VCaP (cell line): ENCODE data around the gene NEUROD4.

Experiments
- H3K27ac ChIP-seq: fragments of 450-650 bp; 2 replicates; pipeline ENCODE4 v1.5.1; 2017
- CTCF ChIP-seq: fragments of 450-650 bp; conservative IDR thresholded peaks from 2 replicates; pipeline ENCODE4 v1.5.1; 2017; ENCODE audit warnings: mild to moderate bottlenecking, moderate library complexity

NEUROD4 gene

GRCh38 chr12:55061024-55061423 lies 41.2 kb downstream of the NEUROD4 start:
- no peak overlapping the region for H3K27ac ChIP-seq

GRCh38 chr12:55063291-55063690 lies 43.5 kb downstream of the NEUROD4 start:
- no peak for TF ChIP-seq CTCF
- H3K27ac ChIP-seq = no peak overlapping the region

More at GRCh38 chr12:55061024-55061423, 41.2 kb downstream of the NEUROD4 start:
- no peak for TF ChIP-seq CTCF

GRCh38 chr12:55065535-55065934 lies 45.8 kb downstream of the NEUROD4 start:
- no peak for TF ChIP-seq CTCF
- no peak overlapping the region for H3K27ac ChIP-seq

GRCh38 chr12:55067701-55068100 lies 47.9 kb downstream of the NEUROD4 start:
- TF ChIP-seq CTCF = no peak
- H3K27ac ChIP-seq = no peak overlapping the region

- no peak overlapping the region for H3K27ac ChIP-seq
- TF ChIP-seq CTCF = peak; percentile 89
These were observed 48.7 kb downstream of the NEUROD4 start for GRCh38 chr12:55068416-55069010.

- no peak overlapping the region for H3K27ac ChIP-seq
- peak; percentile 83 for TF ChIP-seq CTCF
These were observed 52.3 kb downstream of the NEUROD4 start for GRCh38 chr12:55072083-55072482.

GRCh38 chr12:55073043-55074022 lies 53.6 kb downstream of the NEUROD4 start:
- H3K27ac ChIP-seq = no peak overlapping the region
- TF ChIP-seq CTCF = peak; percentile 90
